Large intestine (tissue), 3 donors: ENCODE results near the gene SIL1. TPM values are rescaled to one million over a fixed set of nuclear protein-coding genes. Genes with fewer than 3 reads are reported as not detected.
"Not testable (repeated sequence)": the region's sequence is repeated elsewhere in the genome, so short reads cannot be mapped to it uniquely, and the experiment has no call there.

Experiments used
- DNase-seq, 2 donors: peaks; one replicate each; pipeline versions ENCODE4 v3.0.0 to v3.0.0-alpha.2; 2013
- H3K27ac ChIP-seq: one replicate; pipeline ENCODE4 v1.5.1; 2013; ENCODE audit warnings: low read length
- H3K27me3 ChIP-seq: 2 replicates; pipeline ENCODE4 v1.6.1; 2013; ENCODE audit warnings: low read length; ENCODE audit not compliant: control insufficient read depth, insufficient read depth
- H3K36me3 ChIP-seq: 2 replicates; pipeline ENCODE4 v1.6.1; 2013; ENCODE audit warnings: low read length; ENCODE audit not compliant: control insufficient read depth, insufficient read depth
- H3K4me1 ChIP-seq: one replicate; pipeline ENCODE4 v1.6.1; 2013; ENCODE audit warnings: low read length; ENCODE audit not compliant: control insufficient read depth, insufficient read depth
- H3K4me3 ChIP-seq: one replicate; pipeline ENCODE4 v1.5.1; 2013; ENCODE audit warnings: low read length
- H3K9me3 ChIP-seq: one replicate; pipeline ENCODE4 v1.6.1; 2013; ENCODE audit warnings: mild to moderate bottlenecking, low read depth, low read length, moderate library complexity; ENCODE audit not compliant: control insufficient read depth
- WGBS: methylation state at CpG from one replicate; pipeline ENCODE4 v1.1.5; 2013; ENCODE audit warnings: low lambda C conversion rate; ENCODE audit not compliant: insufficient coverage; 5-methylcytosine and 5-hydroxymethylcytosine counted together
- polyA plus RNA-seq: library from polyadenylated mRNA; unstranded; fragments of 120-200 nt; gene quantifications from one replicate; pipeline ENCODE4 v1.2.1, GENCODE V29; 2013

The SIL1 gene
- polyA plus RNA-seq, 1 donor, result 40.2 TPM

DNA sequence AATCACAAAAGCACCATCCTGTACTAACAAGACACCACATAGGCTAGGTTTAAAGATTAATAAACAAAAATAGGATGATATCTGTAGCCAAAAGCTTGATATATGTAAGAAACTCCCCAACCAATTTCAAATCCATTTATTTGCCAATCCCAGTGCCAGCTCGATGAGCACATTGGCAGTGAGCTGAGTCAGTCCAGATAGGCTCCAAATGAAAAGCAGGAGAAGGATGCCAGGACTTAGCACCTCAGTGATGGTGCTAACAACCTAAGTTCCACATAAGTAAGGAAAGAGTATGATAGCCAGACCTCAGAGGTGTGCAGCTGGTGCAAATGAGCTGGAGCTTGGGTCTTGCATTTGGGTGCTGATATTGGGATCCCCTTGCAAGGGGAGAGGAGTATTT, 158.1 kb downstream of the SIL1 start:
- no peak overlapping the region for H3K4me3 ChIP-seq
- no peak overlapping the region for H3K27ac ChIP-seq
- no peaks in the 10 kb centered on the region for H3K4me1 ChIP-seq
- no peak for DNase-seq
- no peaks in the 10 kb centered on the region for H3K9me3 ChIP-seq
- WGBS, result no CpG with 5 or more reads among the region's 1 CpG
- H3K27me3 ChIP-seq, result no peaks in the 10 kb centered on the region
- peaks cover 4% of the 10 kb centered on the region for H3K36me3 ChIP-seq

DNA sequence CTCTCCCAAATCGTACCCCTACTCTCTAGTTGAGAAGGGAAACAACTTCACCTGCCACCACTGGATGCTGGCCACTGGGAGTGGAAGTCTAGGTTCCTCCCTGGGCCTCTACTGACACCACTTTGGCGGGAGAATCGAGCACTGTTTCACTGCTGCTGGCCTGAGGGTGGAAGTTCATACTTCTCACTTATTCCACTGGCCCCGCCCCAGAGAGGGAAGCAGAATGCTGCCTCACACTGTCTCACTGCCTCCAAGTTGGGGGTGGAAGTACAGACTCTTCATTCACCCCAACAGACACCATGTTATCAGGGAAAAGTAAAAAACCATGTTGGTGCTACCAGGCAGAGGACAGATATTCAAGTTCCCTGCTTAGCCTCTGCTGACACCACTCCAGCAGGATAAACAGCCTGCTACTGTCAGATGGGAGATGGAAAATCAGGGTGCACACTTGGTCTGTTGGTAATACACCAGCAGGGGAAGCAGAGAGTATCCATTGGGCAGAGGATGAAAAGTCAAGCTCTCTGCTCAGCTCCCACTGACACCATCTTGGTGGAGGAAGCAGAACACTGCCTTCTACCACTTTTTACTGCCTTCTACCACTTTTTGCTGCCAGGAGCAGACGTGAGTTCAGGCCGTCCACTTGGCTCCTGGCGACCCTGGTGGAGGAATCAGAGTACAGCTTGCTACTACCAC, 159.4 kb downstream of the SIL1 start:
- Histone ChIP-seq H3K4me3 (no peak overlapping the region), H3K4me1 (no peaks in the 10 kb centered on the region), H3K9me3 (no peaks in the 10 kb centered on the region), H3K27ac (no peak overlapping the region), H3K27me3 (no peaks in the 10 kb centered on the region), H3K36me3 (peaks cover 4% of the 10 kb centered on the region)
- no peak for DNase-seq
- no CpG with 5 or more reads among the region's 7 CpGs for WGBS

DNA sequence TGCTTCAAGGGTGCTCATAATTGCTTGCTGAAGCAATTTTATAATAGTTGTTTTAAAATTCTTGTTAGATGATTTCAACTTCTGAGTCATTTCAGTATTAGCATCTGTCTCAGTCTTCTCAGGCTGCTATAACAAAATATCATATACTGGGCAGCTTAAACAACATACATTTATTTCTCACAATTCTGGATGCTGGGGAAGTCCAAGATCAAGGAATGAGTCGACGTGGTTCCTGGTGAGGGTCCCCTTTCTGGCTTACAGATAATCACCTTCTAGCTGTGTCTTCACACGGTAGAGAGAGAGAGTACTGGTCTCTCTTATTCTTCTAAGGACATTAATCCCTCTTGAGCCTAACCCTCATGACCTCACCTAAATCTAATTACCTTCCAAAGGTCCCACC, 160.4 kb downstream of the SIL1 start:
- H3K36me3 ChIP-seq, result peaks cover 3% of the 10 kb centered on the region
- H3K27ac ChIP-seq, result no peak overlapping the region
- H3K4me3 ChIP-seq, result no peak overlapping the region
- DNase-seq, result no peak
- H3K27me3 ChIP-seq, result no peaks in the 10 kb centered on the region
- no peaks in the 10 kb centered on the region for H3K4me1 ChIP-seq
- whole genome bisulfite sequencing, result 100% methylated on average over 1 of the region's 3 CpGs
- no peaks in the 10 kb centered on the region for H3K9me3 ChIP-seq

DNA sequence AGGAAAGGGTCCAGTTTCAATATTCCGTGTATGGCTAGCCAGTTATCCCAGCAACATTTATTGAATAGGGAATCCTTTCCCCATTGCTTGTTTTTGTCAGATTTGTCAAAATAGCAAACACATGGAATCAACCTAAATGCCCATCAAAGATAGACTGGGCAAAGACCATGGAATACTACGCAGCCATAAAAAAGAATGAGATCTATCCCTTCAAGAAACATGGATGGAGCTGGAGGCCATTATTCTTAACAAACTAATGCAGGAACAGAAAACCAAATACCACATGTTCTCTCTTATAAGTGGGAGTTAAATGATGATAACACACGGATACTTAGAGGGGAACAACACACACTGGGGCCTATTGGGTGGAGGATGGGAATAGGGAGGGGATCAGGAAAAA, 161.8 kb downstream of the SIL1 start:
- H3K9me3 ChIP-seq, DNase-seq, H3K4me3 ChIP-seq, H3K36me3 ChIP-seq, H3K4me1 ChIP-seq, H3K27me3 ChIP-seq, H3K27ac ChIP-seq: not testable (repeated sequence)
- no CpG with 5 or more reads among the region's 3 CpGs for WGBS

DNA sequence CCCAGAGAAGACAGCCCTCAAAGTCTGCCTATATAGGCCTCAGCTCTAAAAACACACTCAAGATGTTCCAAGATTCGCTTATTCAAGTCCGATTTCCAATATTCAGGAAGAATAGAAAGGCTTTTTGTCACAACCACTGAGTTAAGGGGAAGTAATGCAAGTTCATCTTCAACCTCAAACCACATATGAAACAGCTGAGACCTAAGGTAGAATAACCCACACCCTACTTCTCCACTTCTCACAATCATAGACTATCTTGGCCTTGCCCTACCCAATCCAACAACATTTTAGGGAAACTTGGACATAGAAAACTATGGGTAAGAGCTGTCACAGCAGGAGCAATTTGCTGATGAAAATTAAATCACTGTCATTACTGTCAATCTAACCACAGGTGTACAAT, 171.0 kb downstream of the SIL1 start:
- Histone ChIP-seq H3K4me3 (no peak overlapping the region), H3K9me3 (no peaks in the 10 kb centered on the region), H3K27me3 (no peaks in the 10 kb centered on the region), H3K36me3 (peaks cover 6% of the 10 kb centered on the region), H3K27ac (no peak overlapping the region), H3K4me1 (no peaks in the 10 kb centered on the region)
- no CpG with 5 or more reads among the region's 2 CpGs for WGBS
- DNase-seq, result no peak

DNA sequence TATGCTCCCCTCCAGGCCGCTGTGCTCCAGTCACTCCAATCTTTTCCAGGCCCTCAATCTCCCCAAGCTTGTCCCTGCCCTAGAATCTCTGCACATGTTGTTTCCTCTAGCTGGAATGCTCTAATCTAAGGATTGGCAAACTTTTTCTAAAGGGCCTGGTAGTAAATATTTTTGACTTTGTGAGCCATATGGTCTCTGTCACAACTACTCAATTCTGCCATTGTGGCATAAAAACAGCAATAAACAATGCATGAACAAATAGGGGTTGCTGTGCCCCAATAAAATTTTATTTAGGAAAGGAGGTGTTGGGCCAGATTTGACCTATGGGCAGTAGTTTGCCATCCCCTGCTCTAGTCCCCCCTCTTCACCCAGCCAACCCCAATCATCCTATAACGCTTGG, 172.5 kb downstream of the SIL1 start:
- Histone ChIP-seq H3K4me3 (no peak overlapping the region), H3K4me1 (no peaks in the 10 kb centered on the region), H3K9me3 (no peaks in the 10 kb centered on the region), H3K27me3 (no peaks in the 10 kb centered on the region), H3K27ac (no peak overlapping the region), H3K36me3 (peaks cover 9% of the 10 kb centered on the region)
- 60% methylated on average over 1 of the region's 2 CpGs for WGBS
- DNase-seq, result no peak

DNA sequence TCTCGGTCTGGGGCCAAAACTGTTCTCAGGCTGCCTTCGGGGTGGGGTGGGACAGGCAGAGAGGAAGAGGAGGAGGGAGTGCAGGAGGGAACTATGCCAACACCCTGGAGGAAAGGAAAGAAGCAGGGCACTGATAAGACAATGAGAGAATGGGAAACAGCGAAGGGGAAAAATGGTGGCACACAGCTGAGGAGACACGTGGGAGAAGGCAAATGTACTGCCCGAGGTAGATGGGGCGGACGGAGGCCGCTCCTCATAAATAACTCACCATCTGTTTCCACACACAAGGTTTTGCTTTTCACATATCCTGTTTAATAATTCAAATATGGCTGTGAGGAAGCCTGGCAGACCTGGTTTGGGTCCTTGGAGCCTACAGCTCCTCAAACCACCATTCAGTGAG, 174.9 kb downstream of the SIL1 start:
- H3K36me3 ChIP-seq, result peaks cover 20% of the 10 kb centered on the region
- WGBS, result no CpG with 5 or more reads among the region's 8 CpGs

DNA sequence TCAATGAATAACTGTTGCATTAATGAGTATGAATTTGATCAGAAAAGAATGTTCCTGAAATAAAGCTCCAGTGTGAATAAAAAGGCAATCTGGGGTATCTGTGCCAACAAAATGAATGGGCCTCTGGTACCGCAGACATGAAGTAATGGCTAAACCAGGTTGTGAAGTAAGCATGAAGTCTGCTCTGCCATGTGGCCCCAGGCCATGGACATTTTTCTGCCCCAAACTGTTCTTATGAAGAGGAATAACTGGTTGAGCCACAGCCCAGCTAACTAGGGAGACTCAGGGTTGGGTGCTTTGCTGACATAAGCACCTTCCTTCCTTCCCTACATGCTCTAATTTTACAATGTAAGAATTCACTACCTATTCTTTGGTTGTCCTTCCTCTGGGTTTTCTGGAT, 175.6 kb downstream of the SIL1 start:
- Histone ChIP-seq H3K27ac (no peak overlapping the region), H3K27me3 (no peaks in the 10 kb centered on the region), H3K9me3 (no peaks in the 10 kb centered on the region), H3K4me3 (no peak overlapping the region), H3K4me1 (no peaks in the 10 kb centered on the region), H3K36me3 (peaks cover 28% of the 10 kb centered on the region)
- DNase-seq, result no peak
- WGBS, result no CpG with 5 or more reads among the region's 1 CpG

More for the DNA sequence above, 174.9 kb downstream of the SIL1 start:
- no peaks in the 10 kb centered on the region for H3K27me3 ChIP-seq
- H3K27ac ChIP-seq, result no peak overlapping the region
- H3K4me3 ChIP-seq, result no peak overlapping the region
- no peak for DNase-seq
- H3K9me3 ChIP-seq, result no peaks in the 10 kb centered on the region
- H3K4me1 ChIP-seq, result no peaks in the 10 kb centered on the region

DNA sequence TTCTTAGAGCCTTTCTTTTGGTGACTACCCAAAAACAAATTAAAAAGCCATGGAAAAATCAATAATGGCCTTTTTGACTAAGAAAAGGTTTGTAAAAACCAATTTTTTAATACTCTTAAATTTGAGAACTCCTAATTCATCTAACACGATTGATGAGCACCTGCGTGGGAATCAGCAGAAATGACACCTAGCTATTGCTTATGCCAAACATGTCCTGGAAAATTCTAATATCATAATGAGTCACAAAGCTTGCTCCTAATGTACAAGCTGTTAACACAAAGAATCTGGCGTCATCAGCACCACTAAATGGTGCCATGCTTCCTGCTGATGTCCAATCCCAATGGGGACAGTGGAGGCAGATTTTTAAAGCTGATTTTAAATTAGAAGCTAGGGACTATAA, 176.8 kb downstream of the SIL1 start:
- DNase-seq, result no peak
- Histone ChIP-seq H3K27me3 (no peaks in the 10 kb centered on the region), H3K4me3 (no peak overlapping the region), H3K4me1 (no peaks in the 10 kb centered on the region), H3K27ac (no peak overlapping the region), H3K36me3 (peaks cover 28% of the 10 kb centered on the region), H3K9me3 (no peaks in the 10 kb centered on the region)
- WGBS, result 100% methylated on average over 1 of the region's 3 CpGs

DNA sequence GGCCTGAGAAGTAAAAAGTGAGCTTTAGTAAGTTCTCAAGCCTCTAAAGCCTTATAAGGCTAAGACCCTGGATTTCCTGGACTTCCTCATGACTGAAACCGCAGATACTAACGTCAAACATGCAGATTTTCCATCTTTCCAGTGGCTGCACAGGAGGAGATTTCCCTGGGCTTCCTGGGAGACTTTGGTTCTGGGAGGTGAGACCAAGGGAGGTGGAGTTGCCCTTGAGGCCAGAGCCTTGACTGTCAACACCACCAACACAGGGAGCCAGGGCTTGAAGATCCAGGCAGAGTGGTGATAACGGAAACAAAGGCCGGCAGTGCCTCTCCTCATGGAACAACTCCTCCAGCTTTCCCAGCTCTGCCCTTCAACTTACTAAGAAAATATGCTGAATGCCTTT, 178.3 kb downstream of the SIL1 start:
- no peaks in the 10 kb centered on the region for H3K9me3 ChIP-seq
- no peak overlapping the region for H3K4me3 ChIP-seq
- no CpG with 5 or more reads among the region's 4 CpGs for WGBS
- no peaks in the 10 kb centered on the region for H3K27me3 ChIP-seq
- H3K36me3 ChIP-seq, result peaks cover 28% of the 10 kb centered on the region
- H3K27ac ChIP-seq, result no peak overlapping the region
- no peak for DNase-seq
- H3K4me1 ChIP-seq, result no peaks in the 10 kb centered on the region

DNA sequence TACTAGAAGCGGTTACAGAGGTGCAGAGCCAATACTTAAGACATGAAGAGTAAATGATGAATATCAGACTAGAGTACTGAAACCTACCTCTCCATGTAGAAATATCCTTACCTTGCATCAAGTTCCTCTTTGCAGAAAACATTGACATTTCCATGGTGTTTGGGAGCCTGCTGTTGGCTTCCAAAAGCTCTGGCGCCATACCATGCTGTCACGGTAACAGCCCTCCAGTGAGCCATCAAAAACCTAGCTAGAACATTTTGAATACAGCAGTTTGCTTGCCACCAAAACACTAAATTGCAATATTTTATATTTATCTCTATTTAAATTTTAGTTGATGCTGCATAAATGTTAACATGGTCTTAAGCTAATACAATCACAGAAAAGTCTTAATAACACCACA, 179.0 kb downstream of the SIL1 start:
- no peak overlapping the region for H3K4me3 ChIP-seq
- peaks cover 28% of the 10 kb centered on the region for H3K36me3 ChIP-seq
- DNase-seq, result no peak
- H3K27me3 ChIP-seq, result no peaks in the 10 kb centered on the region
- H3K4me1 ChIP-seq, result no peaks in the 10 kb centered on the region
- no peaks in the 10 kb centered on the region for H3K9me3 ChIP-seq
- no peak overlapping the region for H3K27ac ChIP-seq
- 100% methylated on average over 2 of the region's 3 CpGs for WGBS
